Dermis microvascular lymphatic vessel endothelial cell (primary cell): Measurements from ENCODE around the gene NCS1. TPM values are rescaled to one million over a fixed set of nuclear protein-coding genes. Genes with fewer than 3 reads are reported as not detected.

Experiments
- DNase-seq, 2 donors: peaks; one replicate each; pipeline versions ENCODE4 v3.0.0 to v3.0.0-alpha.2; 2010; ENCODE audit warnings: low read depth in 2 of 2
- total RNA-seq: library from RNA; depleted of rRNA; stranded (reverse); fragments of >200 nt; gene quantifications from 2 replicates; pipeline ENCODE4 v1.2.1, GENCODE V29; 2014

Gene NCS1
- total RNA-seq, 1 donor from 2014 or later, result 12.2 TPM

GRCh38 chr9:130175355-130175754, 3.2 kb downstream of the NCS1 start:
- DNase-seq, result no peak

- no peak for DNase-seq
Measured at GRCh38 chr9:130176760-130177159, 4.6 kb downstream of the NCS1 start.

- no peak for DNase-seq
Measured at GRCh38 chr9:130177898-130178805, 5.9 kb downstream of the NCS1 start.

GRCh38 chr9:130179331-130179907, 7.2 kb downstream of the NCS1 start:
- no peak for DNase-seq

- no peak for DNase-seq
Measured at GRCh38 chr9:130180516-130180915, 8.3 kb downstream of the NCS1 start.

GRCh38 chr9:130181678-130182380, 9.6 kb downstream of the NCS1 start:
- no peak for DNase-seq

GRCh38 chr9:130182381-130182909, 10.2 kb downstream of the NCS1 start:
- DNase-seq, result no peak

GRCh38 chr9:130183133-130183762, 11.0 kb downstream of the NCS1 start:
- DNase-seq, result no peak

- DNase-seq, result no peak
Measured at GRCh38 chr9:130185017-130185416, 12.8 kb downstream of the NCS1 start.

- DNase-seq, result no peak
Measured at GRCh38 chr9:130185490-130186031, 13.4 kb downstream of the NCS1 start.

- no peak for DNase-seq
Measured at GRCh38 chr9:130186051-130186450, 13.8 kb downstream of the NCS1 start.

GRCh38 chr9:130186839-130187522, 14.8 kb downstream of the NCS1 start:
- DNase-seq, result no peak

- no peak for DNase-seq
Measured at GRCh38 chr9:130187523-130187846, 15.3 kb downstream of the NCS1 start.

- DNase-seq, result no peak
Measured at GRCh38 chr9:130188860-130189481, 16.8 kb downstream of the NCS1 start.

- DNase-seq, result no peak
Measured at GRCh38 chr9:130189840-130190239, 17.6 kb downstream of the NCS1 start.

GRCh38 chr9:130191068-130191748, 19.0 kb downstream of the NCS1 start:
- no peak for DNase-seq

- DNase-seq, result no peak
Measured at GRCh38 chr9:130191749-130192120, 19.5 kb downstream of the NCS1 start.

GRCh38 chr9:130192382-130192999, 20.3 kb downstream of the NCS1 start:
- no peak for DNase-seq

GRCh38 chr9:130193103-130193502, 20.9 kb downstream of the NCS1 start:
- DNase-seq, result no peak
